A549 (cell line): ENCODE measurements around the gene SLC25A48.

Source experiments
- EP300 ChIP-seq, 2 experiments: fragments of >200 bp; sonication (Bioruptor Twin); formaldehyde crosslinking; IDR thresholded peaks; 2 replicates in 1 of 2; 3 replicates in 1 of 2; pipeline ENCODE4 v1.6.1; 2016 to 2017
- MAZ ChIP-seq: fragments of 150-350 bp; IDR thresholded peaks from 2 replicates; pipeline ENCODE4 v1.6.1; 2014; ENCODE audit warnings: antibody characterized with exemption, low read depth, low read length, borderline replicate concordance
- POLR2A ChIP-seq: IDR thresholded peaks from 2 replicates; pipeline ENCODE4 v1.6.1; 2012; ENCODE audit warnings: mild to moderate bottlenecking, low read length
- RAD21 ChIP-seq, 2 experiments: fragments of >200 bp in 1 of 2; sonication (Bioruptor Twin) in 1 of 2; formaldehyde crosslinking in 1 of 2; IDR thresholded peaks in 1 of 2; conservative IDR thresholded peaks in 1 of 2; 2 replicates in 1 of 2; 3 replicates in 1 of 2; pipeline ENCODE4 v1.6.1; 2012 to 2018; ENCODE audit warnings: inconsistent platforms in 1 of 2
- RFX5 ChIP-seq: fragments of 450-650 bp; IDR thresholded peaks from 2 replicates; pipeline ENCODE4 v1.7.1; 2014; ENCODE audit warnings: antibody characterized with exemption, mild to moderate bottlenecking, moderate library complexity
- TF ChIP-seq, protein P1 (sequence below): fragments of >200 bp; sonication (Bioruptor Twin); formaldehyde crosslinking; IDR thresholded peaks from 3 replicates; pipeline ENCODE4 v1.5.1; 2016
- TF ChIP-seq, protein P2 (sequence below): fragments of 200-600 bp; sonication (generic); IDR thresholded peaks from 2 replicates; pipeline ENCODE4 v1.6.1; 2016; ENCODE audit warnings: antibody characterized with exemption, mild to moderate bottlenecking, moderate library complexity
- TF ChIP-seq, protein P3 (sequence below): fragments of 150-350 bp; IDR thresholded peaks from 2 replicates; pipeline ENCODE4 v1.6.1; 2014; ENCODE audit warnings: low read depth, mild to moderate bottlenecking, low read length

DNA sequence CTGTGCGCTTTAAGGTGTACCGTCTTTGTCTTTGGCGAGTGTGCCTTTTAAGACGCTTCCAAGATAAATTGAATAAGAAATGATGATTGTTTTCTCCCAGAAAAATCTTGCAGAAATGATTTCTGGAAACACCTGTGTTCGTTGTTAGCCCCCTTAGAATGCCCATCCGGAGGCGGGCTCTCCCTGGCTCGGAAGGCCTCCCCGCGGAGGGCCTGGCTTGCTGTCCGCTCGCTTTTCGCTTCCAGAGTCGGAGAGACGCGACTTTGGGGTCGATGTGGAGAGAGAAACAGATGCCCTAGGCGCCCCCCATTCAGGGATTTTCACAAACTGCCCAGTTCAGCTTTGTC, 96.5 kb downstream of the SLC25A48 start:
- TF ChIP-seq, protein P1, sequence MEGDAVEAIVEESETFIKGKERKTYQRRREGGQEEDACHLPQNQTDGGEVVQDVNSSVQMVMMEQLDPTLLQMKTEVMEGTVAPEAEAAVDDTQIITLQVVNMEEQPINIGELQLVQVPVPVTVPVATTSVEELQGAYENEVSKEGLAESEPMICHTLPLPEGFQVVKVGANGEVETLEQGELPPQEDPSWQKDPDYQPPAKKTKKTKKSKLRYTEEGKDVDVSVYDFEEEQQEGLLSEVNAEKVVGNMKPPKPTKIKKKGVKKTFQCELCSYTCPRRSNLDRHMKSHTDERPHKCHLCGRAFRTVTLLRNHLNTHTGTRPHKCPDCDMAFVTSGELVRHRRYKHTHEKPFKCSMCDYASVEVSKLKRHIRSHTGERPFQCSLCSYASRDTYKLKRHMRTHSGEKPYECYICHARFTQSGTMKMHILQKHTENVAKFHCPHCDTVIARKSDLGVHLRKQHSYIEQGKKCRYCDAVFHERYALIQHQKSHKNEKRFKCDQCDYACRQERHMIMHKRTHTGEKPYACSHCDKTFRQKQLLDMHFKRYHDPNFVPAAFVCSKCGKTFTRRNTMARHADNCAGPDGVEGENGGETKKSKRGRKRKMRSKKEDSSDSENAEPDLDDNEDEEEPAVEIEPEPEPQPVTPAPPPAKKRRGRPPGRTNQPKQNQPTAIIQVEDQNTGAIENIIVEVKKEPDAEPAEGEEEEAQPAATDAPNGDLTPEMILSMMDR, result no peak
- TF ChIP-seq MAZ (no peak), RAD21 (conservative IDR thresholded peaks at IDR 0.05 in 1 of 2, IDR thresholded peaks at IDR 0.05 in 1 of 2) (no peak), EP300 (IDR thresholded peaks at IDR 0.05) (no peak), POLR2A (no peak), RFX5 (no peak)
- TF ChIP-seq, protein P2, sequence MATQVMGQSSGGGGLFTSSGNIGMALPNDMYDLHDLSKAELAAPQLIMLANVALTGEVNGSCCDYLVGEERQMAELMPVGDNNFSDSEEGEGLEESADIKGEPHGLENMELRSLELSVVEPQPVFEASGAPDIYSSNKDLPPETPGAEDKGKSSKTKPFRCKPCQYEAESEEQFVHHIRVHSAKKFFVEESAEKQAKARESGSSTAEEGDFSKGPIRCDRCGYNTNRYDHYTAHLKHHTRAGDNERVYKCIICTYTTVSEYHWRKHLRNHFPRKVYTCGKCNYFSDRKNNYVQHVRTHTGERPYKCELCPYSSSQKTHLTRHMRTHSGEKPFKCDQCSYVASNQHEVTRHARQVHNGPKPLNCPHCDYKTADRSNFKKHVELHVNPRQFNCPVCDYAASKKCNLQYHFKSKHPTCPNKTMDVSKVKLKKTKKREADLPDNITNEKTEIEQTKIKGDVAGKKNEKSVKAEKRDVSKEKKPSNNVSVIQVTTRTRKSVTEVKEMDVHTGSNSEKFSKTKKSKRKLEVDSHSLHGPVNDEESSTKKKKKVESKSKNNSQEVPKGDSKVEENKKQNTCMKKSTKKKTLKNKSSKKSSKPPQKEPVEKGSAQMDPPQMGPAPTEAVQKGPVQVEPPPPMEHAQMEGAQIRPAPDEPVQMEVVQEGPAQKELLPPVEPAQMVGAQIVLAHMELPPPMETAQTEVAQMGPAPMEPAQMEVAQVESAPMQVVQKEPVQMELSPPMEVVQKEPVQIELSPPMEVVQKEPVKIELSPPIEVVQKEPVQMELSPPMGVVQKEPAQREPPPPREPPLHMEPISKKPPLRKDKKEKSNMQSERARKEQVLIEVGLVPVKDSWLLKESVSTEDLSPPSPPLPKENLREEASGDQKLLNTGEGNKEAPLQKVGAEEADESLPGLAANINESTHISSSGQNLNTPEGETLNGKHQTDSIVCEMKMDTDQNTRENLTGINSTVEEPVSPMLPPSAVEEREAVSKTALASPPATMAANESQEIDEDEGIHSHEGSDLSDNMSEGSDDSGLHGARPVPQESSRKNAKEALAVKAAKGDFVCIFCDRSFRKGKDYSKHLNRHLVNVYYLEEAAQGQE, result no peak
- TF ChIP-seq, protein P3, sequence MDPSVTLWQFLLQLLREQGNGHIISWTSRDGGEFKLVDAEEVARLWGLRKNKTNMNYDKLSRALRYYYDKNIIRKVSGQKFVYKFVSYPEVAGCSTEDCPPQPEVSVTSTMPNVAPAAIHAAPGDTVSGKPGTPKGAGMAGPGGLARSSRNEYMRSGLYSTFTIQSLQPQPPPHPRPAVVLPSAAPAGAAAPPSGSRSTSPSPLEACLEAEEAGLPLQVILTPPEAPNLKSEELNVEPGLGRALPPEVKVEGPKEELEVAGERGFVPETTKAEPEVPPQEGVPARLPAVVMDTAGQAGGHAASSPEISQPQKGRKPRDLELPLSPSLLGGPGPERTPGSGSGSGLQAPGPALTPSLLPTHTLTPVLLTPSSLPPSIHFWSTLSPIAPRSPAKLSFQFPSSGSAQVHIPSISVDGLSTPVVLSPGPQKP, result no peak
